Inflammatory macrophage treated with lipopolysaccharide for 4 hours (primary cell): ENCODE measurements around the gene BAAT.
"Not testable (repeated sequence)": the region's sequence is repeated elsewhere in the genome, so short reads cannot be mapped to it uniquely, and the experiment has no call there.

Experiments used
- DNase-seq: peaks from one replicate; pipeline ENCODE4 v3.0.0-alpha.2; 2020

Gene BAAT

GRCh38 chr9:101384873-101385536 lies at the start of gene BAAT:
Gene BAAT, minus strand, starts transcription at chr9:101385006. Its CDS starts 13,602 bp downstream, at chr9:101371404.
- not testable (repeated sequence) for DNase-seq

- DNase-seq: no peak
These were observed 48.4 kb upstream of the BAAT start for GRCh38 chr9:101433229-101433628.

- DNase-seq: no peak
These were observed 47.9 kb upstream of the BAAT start for GRCh38 chr9:101432740-101433139.

- no peak for DNase-seq
These were observed 47.4 kb upstream of the BAAT start for GRCh38 chr9:101432171-101432570.

GRCh38 chr9:101429736-101430135 lies 44.9 kb upstream of the BAAT start:
- no peak for DNase-seq

- DNase-seq: no peak
These were observed 44.1 kb upstream of the BAAT start for GRCh38 chr9:101428909-101429308.

GRCh38 chr9:101427957-101428655 lies 43.3 kb upstream of the BAAT start:
- DNase-seq: no peak

- no peak for DNase-seq
These were observed 42.6 kb upstream of the BAAT start for GRCh38 chr9:101427358-101427757.

- DNase-seq: no peak
These were observed 36.9 kb upstream of the BAAT start for GRCh38 chr9:101421653-101422065.

- no peak for DNase-seq
These were observed 35.1 kb upstream of the BAAT start for GRCh38 chr9:101419863-101420262.

- DNase-seq: no peak
These were observed 34.0 kb upstream of the BAAT start for GRCh38 chr9:101418518-101419430.

GRCh38 chr9:101417977-101418376 lies 33.2 kb upstream of the BAAT start:
- no peak for DNase-seq

- DNase-seq: no peak
These were observed 32.6 kb upstream of the BAAT start for GRCh38 chr9:101417389-101417788.

GRCh38 chr9:101415578-101415977 lies 30.8 kb upstream of the BAAT start:
- no peak for DNase-seq

GRCh38 chr9:101414839-101415238 lies 30.0 kb upstream of the BAAT start:
- DNase-seq: no peak

GRCh38 chr9:101409079-101409477 lies 24.3 kb upstream of the BAAT start:
- DNase-seq: no peak

GRCh38 chr9:101408374-101409078 lies 23.7 kb upstream of the BAAT start:
- no peak for DNase-seq

GRCh38 chr9:101403516-101404285 lies 18.9 kb upstream of the BAAT start:
- no peak for DNase-seq

- DNase-seq: peak; percentile 19
These were observed 15.3 kb upstream of the BAAT start for GRCh38 chr9:101400120-101400519.

GRCh38 chr9:101399643-101399970 lies 14.8 kb upstream of the BAAT start:
- peak; percentile 70 for DNase-seq

- no peak for DNase-seq
These were observed 14.3 kb upstream of the BAAT start for GRCh38 chr9:101398930-101399642.
